ENCODE results near the gene CC2D1A.

DNA sequence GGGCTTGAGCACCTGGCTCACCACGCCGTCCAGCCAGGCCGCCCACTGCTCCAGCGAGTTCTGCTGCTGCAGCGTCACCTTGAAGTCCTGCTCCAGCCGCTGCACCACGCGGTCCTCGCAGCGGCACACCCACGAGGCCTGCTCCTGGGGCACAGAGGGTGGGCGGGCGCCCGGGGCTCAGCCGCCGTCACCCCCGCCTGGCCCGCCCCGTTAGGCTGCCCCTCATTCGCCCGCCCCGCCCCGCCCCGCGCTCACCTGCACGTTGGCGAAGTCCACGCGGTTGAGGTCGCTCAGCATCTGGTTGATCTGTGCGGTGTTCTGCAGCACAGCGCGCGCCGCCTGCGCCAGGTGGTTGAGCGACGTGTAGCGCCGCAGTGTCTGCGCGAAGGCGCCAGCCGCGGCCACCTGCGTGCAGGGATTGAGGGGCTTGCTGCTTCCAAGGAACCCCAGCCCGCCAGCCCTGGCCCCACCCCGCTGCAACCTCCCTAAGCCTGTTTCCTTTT, 57.7 kb downstream of the CC2D1A start:
- TF ChIP-seq TAF1 (IDR thresholded peaks at IDR 0.05; ENCODE audit: borderline replicate concordance, low read depth, low read length), result no peak
- TF ChIP-seq POLR2A (IDR thresholded peaks at IDR 0.05; ENCODE audit: low read depth, low read length), result no peak
- TF ChIP-seq POLR2AphosphoS5 (IDR thresholded peaks at IDR 0.05; ENCODE audit: low read depth, low read length), result no peak

Measured in GM12892 (cell line).